Measurements from ENCODE around the gene RPS19. TPM values are rescaled to one million over a fixed set of nuclear protein-coding genes. Genes with fewer than 3 reads are reported as not detected.

Gene RPS19
- total RNA-seq, 1 experiment from 2014 or later = 1,349 TPM

DNA sequence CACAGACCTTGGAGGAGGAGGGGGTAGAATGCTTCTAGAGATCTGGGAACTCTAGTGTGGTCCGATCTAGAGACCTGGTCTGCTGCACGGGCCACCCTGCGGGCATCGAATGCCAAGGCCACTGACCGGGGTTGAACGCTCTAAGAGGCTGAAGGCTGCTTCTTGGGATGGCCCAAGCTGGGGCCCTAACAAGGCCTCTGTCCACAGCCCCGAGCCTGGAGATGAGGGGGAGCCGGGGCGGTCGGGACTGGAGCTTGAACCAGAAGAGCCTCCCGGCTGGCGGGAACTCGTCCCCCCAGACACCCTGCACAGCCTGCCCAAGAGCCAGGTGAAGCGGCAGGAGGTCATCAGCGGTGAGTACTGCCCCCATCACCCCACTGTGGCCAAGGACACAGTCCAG lies 38.2 kb downstream of the RPS19 start:
- POLR2A ChIA-PET = no interaction called here
- in situ Hi-C loops (cut with HindIII; ENCODE audit: low pct_unique_long_range_greater_than_20kb, low sequenced_read_pairs) (no loop called here), intact Hi-C loops (cut with micrococcal nuclease; ENCODE audit: unreplicated experiment) (no loop called here)
- Histone ChIP-seq H3K4me3 (ENCODE audit: low read depth in 2 of 2, low read length in 2 of 2) (no peak overlapping the region), H3K9me3 (ENCODE audit: control insufficient read depth, insufficient read depth, low read depth, low read length) (no peaks in the 10 kb centered on the region), H3K27ac (ENCODE audit: low read length) (no peak overlapping the region), H3K4me1 (ENCODE audit: control insufficient read depth, insufficient read depth, low read length) (no peaks in the 10 kb centered on the region; the same call in 1 of the 2 replicates), H3K36me3 (ENCODE audit: control insufficient read depth, insufficient read depth, low read length) (no peaks in the 10 kb centered on the region; the same call in 1 of the 2 replicates), H3K27me3 (ENCODE audit: control insufficient read depth, insufficient read depth, low read length) (no peaks in the 10 kb centered on the region)
- CTCF ChIA-PET = no interaction called here
- DNase-seq (ENCODE audit: low read depth, low spot score) (no peak), ATAC-seq (no peak)
- TF ChIP-seq REST (IDR thresholded peaks at IDR 0.05; ENCODE audit: insufficient read depth in 1 of 2, low read depth in 2 of 2, low read length in 1 of 2) (no peak), SIN3A (IDR thresholded peaks at IDR 0.05; ENCODE audit: borderline replicate concordance, insufficient read depth, low read depth, low read length) (no peak), TCF7L2 (IDR thresholded peaks at IDR 0.05; ENCODE audit: low read depth, low read length) (no peak)
- TF ChIP-seq, protein P1, sequence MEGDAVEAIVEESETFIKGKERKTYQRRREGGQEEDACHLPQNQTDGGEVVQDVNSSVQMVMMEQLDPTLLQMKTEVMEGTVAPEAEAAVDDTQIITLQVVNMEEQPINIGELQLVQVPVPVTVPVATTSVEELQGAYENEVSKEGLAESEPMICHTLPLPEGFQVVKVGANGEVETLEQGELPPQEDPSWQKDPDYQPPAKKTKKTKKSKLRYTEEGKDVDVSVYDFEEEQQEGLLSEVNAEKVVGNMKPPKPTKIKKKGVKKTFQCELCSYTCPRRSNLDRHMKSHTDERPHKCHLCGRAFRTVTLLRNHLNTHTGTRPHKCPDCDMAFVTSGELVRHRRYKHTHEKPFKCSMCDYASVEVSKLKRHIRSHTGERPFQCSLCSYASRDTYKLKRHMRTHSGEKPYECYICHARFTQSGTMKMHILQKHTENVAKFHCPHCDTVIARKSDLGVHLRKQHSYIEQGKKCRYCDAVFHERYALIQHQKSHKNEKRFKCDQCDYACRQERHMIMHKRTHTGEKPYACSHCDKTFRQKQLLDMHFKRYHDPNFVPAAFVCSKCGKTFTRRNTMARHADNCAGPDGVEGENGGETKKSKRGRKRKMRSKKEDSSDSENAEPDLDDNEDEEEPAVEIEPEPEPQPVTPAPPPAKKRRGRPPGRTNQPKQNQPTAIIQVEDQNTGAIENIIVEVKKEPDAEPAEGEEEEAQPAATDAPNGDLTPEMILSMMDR (IDR thresholded peaks at IDR 0.05) = no peak
- BruUV-seq (replicated peaks) = no TSS peak

- H3K27ac ChIP-seq (ENCODE audit: low read length) = no peak overlapping the region
- no peak for ATAC-seq
- no peaks in the 10 kb centered on the region for H3K4me1 ChIP-seq (ENCODE audit: control insufficient read depth, insufficient read depth, low read length)
- DNase-seq (ENCODE audit: low read depth, low spot score) = no peak
- BruUV-seq (replicated peaks) = no TSS peak
- H3K4me3 ChIP-seq (ENCODE audit: low read depth in 2 of 2, low read length in 2 of 2) = no peak overlapping the region
- POLR2A ChIA-PET = no interaction called here
- intact Hi-C loops (cut with micrococcal nuclease; ENCODE audit: unreplicated experiment) = no loop called here
- H3K36me3 ChIP-seq (ENCODE audit: control insufficient read depth, insufficient read depth, low read length) = no peaks in the 10 kb centered on the region; the same call in 1 of the 2 replicates
- no peaks in the 10 kb centered on the region for H3K27me3 ChIP-seq (ENCODE audit: control insufficient read depth, insufficient read depth, low read length)
- CTCF ChIA-PET = no interaction called here
- TF ChIP-seq TCF7L2 (IDR thresholded peaks at IDR 0.05; ENCODE audit: low read depth, low read length) (no peak), SIN3A (IDR thresholded peaks at IDR 0.05; ENCODE audit: borderline replicate concordance, insufficient read depth, low read depth, low read length) (no peak), POLR2AphosphoS5 (IDR thresholded peaks at IDR 0.05; ENCODE audit: low read depth, low read length) (no peak), REST (IDR thresholded peaks at IDR 0.05; ENCODE audit: insufficient read depth in 1 of 2, low read depth in 2 of 2, low read length in 1 of 2) (no peak)
- TF ChIP-seq, protein P1 (IDR thresholded peaks at IDR 0.05) = no peak
- in situ Hi-C loops (cut with HindIII; ENCODE audit: low pct_unique_long_range_greater_than_20kb, low sequenced_read_pairs) = no loop called here
- no peaks in the 10 kb centered on the region for H3K9me3 ChIP-seq (ENCODE audit: control insufficient read depth, insufficient read depth, low read depth, low read length)
These were observed 41.8 kb downstream of the RPS19 start for GRCh38 chr19:41901707-41902360.
